Trophoblast cell (in vitro differentiated cells and primary cell): Measurements from ENCODE around the gene HUS1.
"Not testable (repeated sequence)": the region's sequence is repeated elsewhere in the genome, so short reads cannot be mapped to it uniquely, and the experiment has no call there.

Source experiments
- DNase-seq, 2 donors: peaks; one replicate each; pipeline ENCODE4 v3.0.0-alpha.2; 2016
- H2AFZ ChIP-seq: 2 replicates; pipeline ENCODE4 v1.6.1; 2013; ENCODE audit warnings: low read length, moderate library complexity, mild to moderate bottlenecking; ENCODE audit not compliant: insufficient read depth, poor library complexity
- H2AK5ac ChIP-seq: 2 replicates; pipeline ENCODE4 v1.6.1; 2013; ENCODE audit warnings: mild to moderate bottlenecking, low read length
- H2BK120ac ChIP-seq: 2 replicates; pipeline ENCODE4 v1.6.1; 2013; ENCODE audit warnings: low read length, mild to moderate bottlenecking, moderate library complexity; ENCODE audit not compliant: insufficient read depth, poor library complexity
- H2BK12ac ChIP-seq: 2 replicates; pipeline ENCODE4 v1.6.1; 2013; ENCODE audit warnings: mild to moderate bottlenecking, low read length, moderate library complexity
- H2BK5ac ChIP-seq: 2 replicates; pipeline ENCODE4 v1.6.1; 2013; ENCODE audit warnings: low read length, low read depth, moderate library complexity, mild to moderate bottlenecking; ENCODE audit not compliant: poor library complexity
- H3K14ac ChIP-seq: 2 replicates; pipeline ENCODE4 v1.6.1; 2013; ENCODE audit warnings: mild to moderate bottlenecking, low read length
- H3K18ac ChIP-seq: 2 replicates; pipeline ENCODE4 v1.6.1; 2013; ENCODE audit warnings: mild to moderate bottlenecking, low read length
- H3K23ac ChIP-seq: 2 replicates; pipeline ENCODE4 v1.6.1; 2013; ENCODE audit warnings: low read length
- H3K27ac ChIP-seq: 2 replicates; pipeline ENCODE4 v1.5.1; 2013; ENCODE audit warnings: low read depth, mild to moderate bottlenecking, inconsistent platforms, low read length, moderate library complexity
- H3K27me3 ChIP-seq: 2 replicates; pipeline ENCODE4 v1.6.1; 2013; ENCODE audit warnings: inconsistent platforms, mild to moderate bottlenecking, low read length, moderate library complexity; ENCODE audit not compliant: insufficient read depth
- H3K36me3 ChIP-seq, 2 experiments: 1 replicate in 1 of 2; 2 replicates in 1 of 2; pipeline ENCODE4 v1.6.1; 2013; ENCODE audit warnings: low read length in 2 of 2, mild to moderate bottlenecking in 2 of 2, moderate library complexity in 1 of 2; ENCODE audit not compliant: insufficient read depth in 2 of 2, control insufficient read depth in 1 of 2
- H3K4ac ChIP-seq: 2 replicates; pipeline ENCODE4 v1.6.1; 2013; ENCODE audit warnings: low read depth, mild to moderate bottlenecking, low read length, moderate library complexity
- H3K4me1 ChIP-seq, 2 experiments: 1 replicate in 1 of 2; 2 replicates in 1 of 2; pipeline ENCODE4 v1.6.1; 2013; ENCODE audit warnings: low read length in 2 of 2, mild to moderate bottlenecking in 2 of 2, moderate library complexity in 1 of 2; ENCODE audit not compliant: insufficient read depth in 2 of 2, control insufficient read depth in 1 of 2
- H3K4me2 ChIP-seq: 2 replicates; pipeline ENCODE4 v1.6.1; 2013; ENCODE audit warnings: inconsistent platforms, mild to moderate bottlenecking, low read length, moderate library complexity
- H3K4me3 ChIP-seq: 2 replicates; pipeline ENCODE4 v1.5.1; 2013; ENCODE audit warnings: mild to moderate bottlenecking, low read depth, low read length, inconsistent platforms
- H3K79me1 ChIP-seq: one replicate; pipeline ENCODE4 v1.6.1; 2013; ENCODE audit warnings: low read length
- H3K79me2 ChIP-seq: 2 replicates; pipeline ENCODE4 v1.6.1; 2013; ENCODE audit warnings: low read length, mild to moderate bottlenecking; ENCODE audit not compliant: control insufficient read depth, insufficient read depth, poor library complexity
- H3K9ac ChIP-seq: 2 replicates; pipeline ENCODE4 v1.6.1; 2013; ENCODE audit warnings: mild to moderate bottlenecking, low read length
- H3K9me3 ChIP-seq: 2 replicates; pipeline ENCODE4 v1.6.1; 2013; ENCODE audit warnings: low read depth, mild to moderate bottlenecking, control low read depth, inconsistent platforms, low read length; ENCODE audit not compliant: insufficient read depth
- H4K12ac ChIP-seq: 2 replicates; pipeline ENCODE4 v1.6.1; 2013; ENCODE audit warnings: low read depth, mild to moderate bottlenecking, low read length, moderate library complexity
- H4K8ac ChIP-seq: 2 replicates; pipeline ENCODE4 v1.6.1; 2013; ENCODE audit warnings: low read depth, mild to moderate bottlenecking, low read length, moderate library complexity
- H4K91ac ChIP-seq: one replicate; pipeline ENCODE4 v1.6.1; 2013; ENCODE audit warnings: low read depth, mild to moderate bottlenecking, low read length, moderate library complexity
- WGBS: extraction: QIAGEN DNeasy Blood & Tissue Kit; methylation state at CpG from one replicate; pipeline ENCODE4 v1.1.7; 2013; ENCODE audit warnings: missing lambda C conversion rate; ENCODE audit not compliant: insufficient read length, insufficient coverage; ENCODE audit errors: extremely low coverage; 5-methylcytosine and 5-hydroxymethylcytosine counted together

The HUS1 gene

DNA sequence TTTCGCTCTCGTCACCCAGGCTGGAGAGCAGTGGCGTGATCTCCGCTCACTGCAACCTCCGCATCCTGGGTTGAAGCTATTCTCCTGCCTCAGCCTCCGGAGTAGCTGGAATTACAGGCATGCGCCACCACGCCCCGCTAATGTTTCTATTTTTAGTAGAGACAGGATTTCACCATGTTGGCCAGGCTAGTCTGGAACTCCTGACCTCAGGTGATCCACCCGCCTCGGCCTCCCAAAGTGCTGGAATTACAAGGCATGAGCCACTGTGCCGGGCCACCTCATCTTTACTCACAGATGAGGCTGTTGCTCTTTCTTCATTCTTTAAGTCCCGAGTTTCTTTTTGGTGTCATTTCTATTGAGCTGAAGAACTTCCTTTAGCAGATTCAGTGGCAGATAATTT, 20.7 kb upstream of the HUS1 start:
- not testable (repeated sequence) for H4K12ac ChIP-seq, H3K27me3 ChIP-seq, H3K4me1 ChIP-seq, H3K27ac ChIP-seq, H2BK5ac ChIP-seq, H3K18ac ChIP-seq, H3K9me3 ChIP-seq, H3K79me1 ChIP-seq, H3K4ac ChIP-seq, H4K91ac ChIP-seq, H3K9ac ChIP-seq, H2AFZ ChIP-seq, H2AK5ac ChIP-seq, H3K4me2 ChIP-seq, H2BK120ac ChIP-seq, H3K23ac ChIP-seq, H3K4me3 ChIP-seq, H3K14ac ChIP-seq, H3K36me3 ChIP-seq, H2BK12ac ChIP-seq, H4K8ac ChIP-seq, H3K79me2 ChIP-seq
- WGBS: no CpG with 5 or more reads among the region's 13 CpGs
- DNase-seq: peak; percentile 91 to 93

DNA sequence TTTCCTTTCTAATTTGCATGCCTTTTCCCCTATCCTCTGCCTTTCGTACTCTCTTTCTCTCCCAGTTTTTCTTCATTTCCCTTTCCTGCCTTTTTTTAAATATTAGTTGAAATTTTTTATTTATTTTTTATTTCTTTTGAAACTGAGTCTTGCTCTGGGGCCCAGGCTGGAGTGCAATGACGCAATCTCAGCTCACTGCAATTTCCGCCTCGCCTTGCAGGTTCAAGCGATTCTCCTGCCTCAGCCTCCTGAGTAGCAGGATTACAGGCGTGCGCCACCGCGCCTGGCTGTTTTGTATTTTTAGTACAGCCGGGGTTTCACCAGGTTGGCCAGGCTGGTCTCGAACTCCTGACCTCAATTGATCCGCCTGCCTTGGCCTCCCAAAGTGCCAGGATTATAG, 20.0 kb upstream of the HUS1 start:
- Histone ChIP-seq H3K18ac (peak overlapping the region; percentile 29), H3K4me1 (no peaks in the 10 kb centered on the region), H2AFZ (no peak overlapping the region), H3K14ac (peak overlapping the region; percentile 62), H2AK5ac (no peak overlapping the region), H2BK12ac (peak overlapping the region; percentile 66), H3K9me3 (no peaks in the 10 kb centered on the region), H2BK120ac (peak overlapping the region; percentile 38), H3K4ac (no peak overlapping the region), H4K12ac (no peak overlapping the region), H3K9ac (no peak overlapping the region), H2BK5ac (peak overlapping the region; percentile 74), H3K27ac (no peak overlapping the region), H3K79me1 (no peaks in the 10 kb centered on the region), H4K91ac (peak overlapping the region; percentile 32), H4K8ac (no peak overlapping the region), H3K79me2 (no peaks in the 10 kb centered on the region), H3K36me3 (peaks cover 0 to 2% of the 10 kb centered on the region in 2 experiments), H3K23ac (no peak overlapping the region), H3K4me2 (no peak overlapping the region), H3K27me3 (no peaks in the 10 kb centered on the region), H3K4me3 (no peak overlapping the region)
- no CpG with 5 or more reads among the region's 12 CpGs for WGBS
- peak; percentile 14 to 59 for DNase-seq

DNA sequence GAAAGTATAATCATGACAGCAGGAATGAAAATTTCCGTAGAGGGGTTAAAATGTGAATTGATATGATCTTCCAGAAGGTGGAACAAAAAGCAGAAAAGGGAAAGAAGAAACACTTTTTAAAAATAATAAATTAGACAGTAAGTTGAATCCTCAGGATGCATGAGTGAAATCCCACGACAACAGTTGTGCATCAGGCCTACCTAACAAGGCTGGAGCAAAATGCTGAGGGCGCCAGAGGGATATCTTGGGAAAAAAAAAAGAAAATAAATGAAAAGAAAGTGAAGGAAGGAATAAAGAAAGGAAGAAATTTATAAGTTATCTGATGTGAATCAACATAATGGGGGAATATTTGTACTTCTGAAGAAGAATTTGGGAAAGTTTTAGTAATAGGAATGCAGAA, 13.0 kb upstream of the HUS1 start:
- peaks cover 0 to 2% of the 10 kb centered on the region in 2 experiments for H3K36me3 ChIP-seq
- peaks cover 1% of the 10 kb centered on the region for H3K79me2 ChIP-seq
- H3K27ac ChIP-seq: no peak overlapping the region
- no peak overlapping the region for H4K91ac ChIP-seq
- no peaks in the 10 kb centered on the region for H3K9me3 ChIP-seq
- no peak overlapping the region for H4K12ac ChIP-seq
- H2AFZ ChIP-seq: no peak overlapping the region
- H2AK5ac ChIP-seq: no peak overlapping the region
- no peak overlapping the region for H4K8ac ChIP-seq
- peaks cover 2 to 5% of the 10 kb centered on the region in 2 experiments for H3K4me1 ChIP-seq
- H3K4me2 ChIP-seq: no peak overlapping the region
- no peak overlapping the region for H3K9ac ChIP-seq
- no peak overlapping the region for H3K23ac ChIP-seq
- H3K79me1 ChIP-seq: peaks cover 6% of the 10 kb centered on the region
- H2BK12ac ChIP-seq: no peak overlapping the region
- H3K4me3 ChIP-seq: no peak overlapping the region
- H2BK120ac ChIP-seq: no peak overlapping the region
- no peaks in the 10 kb centered on the region for H3K27me3 ChIP-seq
- no peak overlapping the region for H3K4ac ChIP-seq
- no peak overlapping the region for H3K18ac ChIP-seq
- H3K14ac ChIP-seq: no peak overlapping the region
- WGBS: no CpG with 5 or more reads among the region's 3 CpGs
- no peak for DNase-seq
- H2BK5ac ChIP-seq: no peak overlapping the region

DNA sequence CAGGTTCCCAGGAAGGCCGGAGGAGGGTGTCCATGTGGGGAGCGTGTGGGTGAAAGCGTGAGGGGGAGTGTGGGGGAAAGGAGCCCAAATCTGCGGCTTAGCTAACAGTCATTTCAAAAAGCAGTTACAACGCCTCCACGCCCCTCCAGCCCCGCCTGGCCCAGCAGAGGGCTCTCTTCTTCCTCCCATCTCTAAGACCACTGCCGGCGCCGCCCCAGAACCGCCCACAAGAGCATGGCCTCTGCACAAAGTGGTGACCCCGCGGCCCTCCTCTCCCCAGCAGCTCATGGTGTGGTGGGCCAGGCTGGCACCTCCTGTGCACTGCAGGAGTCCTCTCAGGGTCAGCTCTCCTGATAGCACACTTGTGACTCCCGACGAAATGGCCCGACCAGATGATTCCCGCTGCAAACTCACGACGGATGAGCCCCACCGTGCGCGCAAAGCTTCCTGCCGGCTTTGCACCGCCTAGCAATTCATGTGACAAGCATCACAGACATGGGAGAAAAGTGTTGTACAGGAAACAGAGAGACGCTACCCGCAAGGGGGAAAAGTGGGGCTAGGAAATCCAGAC, 12.4 kb upstream of the HUS1 start:
- Histone ChIP-seq H4K91ac (peak overlapping the region; percentile 86), H2BK12ac (peak overlapping the region; percentile 92), H4K8ac (peak overlapping the region; percentile 63), H3K9ac (peak overlapping the region; percentile 31), H3K9me3 (no peaks in the 10 kb centered on the region), H3K27me3 (no peaks in the 10 kb centered on the region), H2AK5ac (no peak overlapping the region), H2BK120ac (peak overlapping the region; percentile 85), H3K4ac (no peak overlapping the region), H3K79me2 (peaks cover 1% of the 10 kb centered on the region), H3K4me2 (peak overlapping the region; percentile 79), H3K27ac (peak overlapping the region; percentile 69), H2BK5ac (peak overlapping the region; percentile 61), H3K4me1 (peaks cover 2 to 5% of the 10 kb centered on the region in 2 experiments), H3K4me3 (peak overlapping the region; percentile 70), H4K12ac (peak overlapping the region; percentile 87), H3K23ac (no peak overlapping the region), H3K36me3 (peaks cover 0 to 2% of the 10 kb centered on the region in 2 experiments), H3K18ac (peak overlapping the region; percentile 72), H3K14ac (peak overlapping the region; percentile 53), H3K79me1 (peaks cover 6% of the 10 kb centered on the region), H2AFZ (peak overlapping the region; percentile 96)
- peak; percentile 72 to 75 for DNase-seq
- WGBS: no CpG with 5 or more reads among the region's 26 CpGs
